Midbrain (tissue), 1 donor: ENCODE data around the gene SMAD2.
"Not testable (repeated sequence)": the region's sequence is repeated elsewhere in the genome, so short reads cannot be mapped to it uniquely, and the experiment has no call there.

Experiments
- DNase-seq: peaks from one replicate; lab custom pipeline; 2025; lab: John Stamatoyannopoulos, UW

Gene SMAD2

DNA sequence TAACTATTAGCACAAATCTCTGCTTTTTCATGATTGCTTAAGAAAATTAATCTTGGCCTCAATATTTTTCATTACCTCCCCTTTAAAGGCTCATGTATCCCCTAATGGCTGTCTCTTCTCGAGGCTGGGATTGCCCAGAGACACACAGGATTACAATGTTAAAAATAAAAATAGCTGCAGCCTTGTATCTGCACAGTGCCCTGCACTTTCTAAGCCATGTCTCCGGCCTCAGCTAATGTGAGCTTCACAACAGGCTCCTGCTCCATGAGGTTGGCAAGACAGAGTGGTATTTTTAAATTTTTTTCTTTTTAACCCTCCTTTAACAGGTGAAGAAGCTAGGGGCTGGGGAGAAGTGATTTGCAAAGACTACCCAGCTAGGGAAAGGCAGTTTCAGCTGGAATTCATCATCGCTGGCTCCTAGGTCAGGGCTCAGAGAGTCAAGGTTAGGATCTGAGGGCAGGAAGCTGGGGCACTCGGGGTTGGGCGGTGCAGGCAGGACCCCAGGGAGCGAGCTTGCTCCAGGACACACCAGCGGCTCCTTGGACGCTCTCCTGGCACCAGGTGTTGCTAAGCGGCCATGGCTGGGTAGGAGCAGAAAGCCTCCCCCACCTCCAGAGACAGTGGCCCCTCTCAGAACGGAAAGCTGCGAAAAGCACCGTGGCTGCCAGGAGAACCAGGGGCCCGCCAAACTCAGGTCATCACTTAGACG lies 135.6 kb downstream of the SMAD2 start:
- DNase-seq, result no peak

DNA sequence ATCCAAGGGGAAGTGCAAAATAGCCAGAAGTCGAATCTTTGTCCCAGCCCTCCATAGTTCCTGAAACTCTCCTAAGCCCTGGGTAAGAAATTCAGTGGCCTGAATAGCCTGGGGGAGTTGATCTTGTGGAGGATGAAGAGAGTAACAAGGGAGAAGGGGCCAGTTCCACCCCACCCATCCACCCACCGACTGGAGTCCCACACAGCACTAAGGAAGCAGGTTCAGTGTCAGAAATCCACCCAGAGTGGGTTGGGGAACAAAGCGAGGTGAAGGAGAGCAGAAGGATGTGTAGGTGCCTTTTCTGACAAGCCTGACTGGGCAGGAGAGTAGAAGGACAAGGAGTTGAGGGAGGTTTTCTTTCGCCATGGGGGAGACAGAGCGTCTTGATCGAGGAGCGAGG lies 136.8 kb downstream of the SMAD2 start:
- no peak for DNase-seq

DNA sequence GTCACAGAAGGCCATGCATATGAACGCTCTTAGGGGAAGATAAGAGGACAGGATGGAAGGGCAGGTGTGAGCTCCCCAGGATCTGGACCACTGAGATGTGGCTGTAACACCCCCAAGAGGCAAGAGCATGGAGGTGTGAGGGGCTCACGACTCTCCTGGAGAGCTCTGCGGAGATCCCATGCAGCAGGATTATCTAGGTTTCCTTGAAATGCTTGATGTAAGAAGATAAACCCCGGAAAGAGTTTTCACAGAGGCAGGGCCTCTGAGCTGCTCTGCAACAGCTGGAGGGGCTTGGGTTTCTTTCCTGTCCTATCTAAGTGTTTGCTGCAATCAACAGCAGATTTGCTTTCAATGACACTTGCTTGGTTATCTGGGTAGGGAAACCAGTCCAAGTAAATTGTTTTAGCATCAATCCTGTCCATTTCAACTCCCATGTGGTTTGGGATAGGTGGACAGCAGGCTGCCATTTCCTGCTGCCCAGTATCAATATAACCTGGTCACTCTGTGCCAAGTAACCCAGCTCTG lies 138.9 kb downstream of the SMAD2 start:
- no peak for DNase-seq

DNA sequence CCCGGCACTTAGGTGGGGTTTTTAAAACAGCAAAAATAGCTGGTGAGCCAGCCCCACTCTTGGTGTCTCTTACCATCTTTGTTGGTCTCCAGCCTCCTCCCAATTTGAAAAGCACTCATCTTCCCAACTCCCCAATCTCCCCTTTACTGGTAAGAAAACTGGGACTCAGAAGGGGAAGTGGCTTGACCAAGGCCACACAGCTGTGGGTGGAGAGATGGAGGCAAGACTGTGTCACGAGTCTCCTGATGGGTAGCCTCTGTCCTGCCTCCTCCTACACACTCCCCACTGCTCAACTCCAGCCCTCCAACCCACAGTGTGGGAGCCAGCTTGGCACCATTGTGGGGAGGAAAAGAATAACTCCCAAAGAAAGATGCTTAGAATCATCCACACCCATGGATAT lies 140.4 kb downstream of the SMAD2 start:
- no peak for DNase-seq

DNA sequence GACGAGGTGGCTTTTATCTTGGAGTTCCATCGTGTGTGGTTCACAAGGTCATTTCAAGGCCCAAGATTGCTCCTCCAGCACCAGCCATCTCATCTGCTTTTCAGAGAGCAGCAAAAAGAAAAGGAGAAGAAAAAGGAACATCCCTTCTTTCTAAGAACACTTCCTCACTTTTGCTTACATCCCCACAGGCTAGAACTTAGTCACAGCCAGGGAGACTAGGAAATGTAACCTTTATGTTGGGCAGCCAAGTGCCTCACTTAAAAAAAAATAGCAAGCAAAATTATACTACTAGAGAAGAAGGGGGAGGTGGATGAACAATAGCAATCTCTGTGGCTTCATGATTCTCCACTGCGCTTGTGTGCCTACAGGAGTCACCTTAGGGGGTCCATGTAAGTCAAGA lies 141.8 kb downstream of the SMAD2 start:
- DNase-seq, result no peak

DNA sequence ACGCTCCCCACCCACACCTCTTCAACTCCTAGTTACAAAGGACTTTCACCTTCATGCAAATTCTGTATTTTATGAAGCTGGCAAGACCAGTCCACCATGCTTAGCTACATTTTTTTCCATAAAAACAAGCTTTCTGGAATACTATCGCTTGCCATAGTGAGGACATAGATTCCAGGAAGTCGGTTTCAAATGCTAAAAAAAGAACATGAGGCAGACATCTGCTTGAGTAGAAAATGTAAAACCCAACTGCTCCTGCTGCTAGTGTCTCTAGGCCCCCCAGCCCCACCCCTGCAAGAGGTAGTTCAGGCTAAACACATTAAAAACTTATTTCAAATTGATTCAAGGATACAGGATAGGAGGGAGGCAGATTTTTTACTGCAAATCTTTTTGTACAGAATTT lies 148.9 kb downstream of the SMAD2 start:
- no peak for DNase-seq

DNA sequence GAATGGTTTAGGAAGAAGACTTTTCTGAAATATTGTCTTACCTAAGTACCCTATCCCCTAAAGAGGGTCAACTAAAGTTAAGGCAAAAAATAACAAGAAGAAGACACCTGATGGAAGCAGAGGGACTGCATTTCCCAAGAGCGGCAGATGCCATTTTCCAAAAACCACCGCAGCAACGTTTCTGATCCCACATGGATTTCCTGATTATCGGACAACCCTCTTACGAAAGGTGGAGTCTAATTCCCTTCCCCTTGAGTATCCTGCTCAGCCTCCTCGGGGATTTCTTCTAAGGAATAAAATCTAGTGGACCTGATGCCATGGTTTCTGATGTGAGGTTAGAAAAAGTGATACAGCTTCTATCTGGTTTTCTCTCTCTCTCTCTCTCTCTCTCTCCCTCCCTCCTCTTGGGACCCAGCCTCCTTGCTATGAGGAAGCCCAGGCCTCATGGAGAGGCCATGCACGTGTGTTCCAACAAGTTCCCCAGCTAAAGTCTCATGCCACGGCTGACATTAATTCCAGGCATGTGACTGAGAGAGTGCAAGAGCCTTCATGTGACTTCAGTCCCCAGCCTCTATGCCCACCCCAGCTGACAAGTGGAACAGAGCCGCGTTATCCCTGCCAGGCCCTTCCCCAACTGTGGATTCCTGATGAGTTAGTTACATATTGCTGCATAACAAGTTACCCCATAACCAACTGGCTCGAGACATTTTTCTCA lies 150.3 kb downstream of the SMAD2 start:
- no peak for DNase-seq

DNA sequence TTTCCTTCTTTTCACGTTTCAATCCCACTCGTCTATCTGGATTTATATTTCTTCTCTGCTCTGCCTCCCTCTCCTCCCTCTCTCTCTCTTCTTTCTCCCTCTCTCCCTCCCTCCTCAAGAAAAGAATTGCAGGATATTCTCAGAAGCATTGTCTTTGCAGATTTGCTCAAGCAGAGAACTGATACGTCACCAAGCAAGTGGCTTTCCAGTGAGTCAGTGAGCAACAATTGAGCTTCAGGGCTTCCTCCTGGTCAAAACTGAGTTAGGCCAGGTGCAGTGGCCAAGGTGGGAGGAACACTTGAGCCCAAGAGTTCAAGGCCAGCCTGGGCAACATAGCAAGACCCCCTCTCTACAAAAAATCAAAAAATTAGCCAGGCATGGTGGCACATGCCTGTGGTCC lies 151.1 kb downstream of the SMAD2 start:
- no peak for DNase-seq

DNA sequence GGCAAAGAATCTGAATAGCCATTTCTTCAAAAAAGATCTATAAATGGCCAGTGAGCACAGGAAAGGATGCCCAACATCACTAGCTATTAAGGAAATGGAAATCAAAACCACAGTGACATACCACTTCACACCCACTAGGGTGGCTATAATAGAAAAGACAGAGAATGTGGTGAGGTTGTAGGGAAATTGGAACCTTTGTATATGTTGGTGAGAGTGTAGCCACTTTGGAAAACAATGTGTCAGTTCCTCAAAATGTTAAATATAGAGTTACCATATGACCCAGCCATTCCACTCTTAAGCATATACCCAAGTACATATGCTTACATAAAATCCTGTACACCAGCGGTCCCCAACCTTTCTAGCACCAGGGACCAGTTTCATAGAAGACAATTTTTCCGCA lies 152.8 kb downstream of the SMAD2 start:
- no peak for DNase-seq

DNA sequence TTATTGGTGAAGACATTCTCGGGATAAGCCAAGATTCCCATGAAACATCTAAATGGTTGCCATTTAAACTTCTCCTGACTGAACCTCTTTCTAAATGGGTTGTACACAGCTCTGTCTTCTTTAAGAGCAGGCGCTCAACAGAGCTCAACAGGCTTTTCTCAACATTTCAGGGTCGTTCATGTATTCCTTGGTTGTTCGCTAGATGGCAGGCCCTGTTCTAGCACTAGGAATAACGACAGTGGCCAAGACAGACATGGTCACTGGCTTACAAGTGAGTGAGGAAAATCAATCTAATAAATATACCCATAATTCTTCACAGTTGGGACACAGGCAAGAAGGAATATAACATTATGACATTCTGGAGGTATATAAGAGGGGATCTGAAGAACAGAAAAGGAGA lies 154.5 kb downstream of the SMAD2 start:
- peak; percentile 32 for DNase-seq

DNA sequence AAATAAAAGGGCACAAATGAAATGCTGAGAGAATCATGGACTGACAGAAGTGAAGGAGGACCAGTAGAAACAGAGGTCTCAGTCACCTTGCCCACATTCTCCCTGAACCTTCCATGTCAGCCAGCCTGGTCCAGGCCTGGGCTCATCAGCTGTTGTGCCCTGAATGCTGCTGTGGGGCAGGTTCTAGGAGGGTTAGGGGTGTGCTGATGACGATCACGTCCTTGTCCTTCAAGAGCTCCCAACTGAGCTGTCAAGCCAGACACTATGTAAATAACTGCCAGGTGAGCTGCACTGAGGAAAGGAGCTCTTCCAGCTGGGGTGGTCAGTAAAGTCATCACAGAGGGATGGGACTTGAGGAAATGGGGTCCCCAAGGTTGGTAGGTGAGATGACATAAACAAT lies 156.5 kb downstream of the SMAD2 start:
- no peak for DNase-seq

DNA sequence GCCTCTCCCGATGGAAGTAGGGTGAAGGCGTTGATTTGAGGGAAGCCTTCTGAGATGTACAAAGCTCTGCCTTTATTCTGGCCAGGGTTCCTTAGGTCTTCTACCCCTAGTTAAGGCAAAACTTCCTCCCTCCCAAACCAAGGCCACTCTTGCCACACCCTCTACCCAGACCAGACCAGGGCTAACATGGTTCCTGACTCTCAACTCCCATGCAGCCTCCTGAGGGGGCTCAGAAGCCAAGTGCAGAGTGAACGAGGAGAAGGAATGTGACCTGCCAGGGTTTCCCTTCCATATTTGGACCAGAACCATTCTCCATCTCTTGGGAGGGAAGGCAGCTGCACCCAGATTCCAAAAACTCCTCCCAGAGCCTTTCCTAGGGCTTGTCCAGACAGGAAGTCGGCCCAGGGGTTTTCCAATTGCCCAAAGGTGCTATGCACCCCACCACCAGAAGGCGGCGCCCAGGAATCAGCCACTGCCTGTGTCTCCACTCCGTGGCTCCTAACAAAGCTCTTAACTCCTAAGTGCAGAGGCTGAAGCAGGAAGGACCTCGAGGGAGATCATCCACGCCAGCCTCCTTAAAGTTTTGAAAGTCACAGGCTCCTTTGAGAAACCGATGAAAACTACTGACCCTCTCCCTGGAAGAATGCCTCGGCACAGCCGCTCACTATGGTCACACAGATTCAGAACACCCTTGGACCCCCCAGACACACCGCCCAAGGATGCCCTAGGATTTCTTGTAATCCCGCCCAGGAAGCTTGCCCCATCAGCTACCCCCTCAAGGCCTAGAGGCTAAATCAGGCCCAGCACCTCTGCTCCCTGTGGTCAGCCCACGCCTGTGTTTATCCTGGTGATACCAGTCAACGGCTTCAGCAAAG lies 157.8 kb downstream of the SMAD2 start:
- DNase-seq, result no peak

DNA sequence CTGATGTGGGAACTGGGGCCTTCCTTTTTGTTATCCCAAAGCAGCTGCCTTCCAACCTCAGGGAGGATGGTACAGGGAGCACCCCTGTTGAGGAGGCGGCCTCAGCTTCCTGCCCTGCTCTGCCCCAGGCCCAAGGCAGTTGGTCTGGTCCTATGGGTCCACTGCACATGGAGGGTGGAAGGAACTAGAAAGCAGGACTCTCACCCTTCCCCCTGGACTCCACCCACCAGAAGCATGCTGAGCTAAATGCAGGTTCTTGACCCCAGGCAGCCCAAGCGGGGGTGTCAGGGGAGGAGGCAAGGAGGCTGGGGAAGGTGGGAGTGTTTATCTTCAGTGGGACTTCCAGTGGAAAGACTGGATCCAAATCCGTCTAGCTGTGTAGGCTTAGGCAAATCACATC lies 158.5 kb downstream of the SMAD2 start:
- DNase-seq, result no peak

DNA sequence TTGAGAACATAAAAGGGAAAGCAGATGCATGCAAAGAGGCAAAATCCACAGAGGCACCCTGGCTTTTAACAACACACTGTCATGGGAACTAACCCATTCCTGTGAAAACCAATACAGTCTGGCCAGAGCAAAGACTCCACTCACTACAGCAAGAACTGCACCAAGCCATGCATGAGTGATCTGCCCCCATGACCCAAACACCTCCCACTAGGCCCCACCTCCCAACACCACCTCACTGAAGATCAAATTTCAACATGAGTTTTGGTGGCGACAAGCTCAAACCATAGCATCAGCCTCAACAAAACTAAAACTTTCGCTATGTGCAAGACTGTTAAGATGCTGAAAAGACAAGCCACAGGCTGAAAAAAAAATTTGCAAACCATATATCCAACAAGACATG lies 162.8 kb downstream of the SMAD2 start:
- no peak for DNase-seq

DNA sequence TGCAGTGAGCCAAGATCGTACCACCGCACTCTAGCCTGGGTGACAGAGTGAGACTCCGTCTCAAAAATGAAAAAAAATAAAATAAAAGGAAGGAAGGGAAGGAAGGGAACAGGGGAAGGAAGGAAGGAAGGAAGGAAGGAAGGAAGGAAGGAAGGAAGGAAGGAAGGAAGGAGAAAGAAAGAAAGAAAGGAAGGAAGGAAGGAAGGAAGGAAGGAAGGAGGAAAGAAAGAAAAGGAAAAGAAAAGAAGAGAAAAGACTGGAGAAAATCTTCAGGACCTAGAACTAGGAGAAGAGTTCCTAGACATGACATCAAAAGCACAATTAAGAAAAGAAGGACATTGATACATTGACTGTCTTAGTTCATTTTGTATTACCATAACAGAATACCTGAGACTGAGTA lies 163.3 kb downstream of the SMAD2 start:
- DNase-seq, result not testable (repeated sequence)
